HG02938 (cell line): ENCODE results near the gene MYO1H.
"Not testable (repeated sequence)": the region's sequence is repeated elsewhere in the genome, so short reads cannot be mapped to it uniquely, and the experiment has no call there.

ENCODE experiments used
- ATAC-seq: cut with Tn5 transposase; IDR thresholded peaks from one replicate; pipeline ENCODE4 v1.9.1; 2021; ENCODE audit warnings: mild to moderate bottlenecking, moderate library complexity; ENCODE audit not compliant: unreplicated experiment

The MYO1H gene

DNA sequence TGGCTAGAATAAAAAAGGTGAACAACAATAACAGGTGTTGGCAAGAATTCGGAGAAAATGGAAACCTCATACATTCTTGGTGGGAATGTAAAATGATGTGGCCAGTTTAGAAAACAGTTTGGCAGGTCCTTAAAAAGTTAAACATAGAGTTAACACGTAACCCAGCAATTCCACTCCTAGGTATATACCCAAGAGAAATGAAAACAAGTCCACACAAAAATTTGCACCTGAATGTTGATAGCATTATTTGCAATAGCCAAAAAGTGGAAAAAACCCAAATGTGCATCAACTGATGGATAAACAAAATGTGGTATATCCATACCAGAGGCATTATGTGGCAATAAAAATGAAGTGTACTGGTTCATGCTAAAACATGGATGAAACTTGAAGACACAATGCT is 2.3 kb upstream of the MYO1H start:
- no peak for ATAC-seq

DNA sequence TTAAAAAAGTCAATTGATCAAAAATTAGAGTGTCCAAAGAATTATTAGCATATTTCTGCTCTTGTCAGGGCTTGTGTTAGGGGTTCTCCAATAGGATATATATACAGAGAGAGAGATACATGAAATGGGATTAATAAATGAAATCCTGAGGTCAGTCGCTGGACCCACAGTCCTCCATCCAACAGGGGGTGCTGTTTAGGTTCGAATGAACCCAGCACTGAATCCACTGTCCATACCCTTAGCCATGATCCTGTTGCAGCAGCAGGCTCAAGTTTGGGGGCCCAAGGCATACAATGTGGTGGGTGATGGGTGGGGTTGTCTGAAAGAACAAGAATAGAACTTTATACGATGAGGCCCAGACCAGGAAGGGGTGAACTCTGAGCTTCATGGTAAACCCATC is 780 bp upstream of the MYO1H start:
- ATAC-seq, result no peak

DNA sequence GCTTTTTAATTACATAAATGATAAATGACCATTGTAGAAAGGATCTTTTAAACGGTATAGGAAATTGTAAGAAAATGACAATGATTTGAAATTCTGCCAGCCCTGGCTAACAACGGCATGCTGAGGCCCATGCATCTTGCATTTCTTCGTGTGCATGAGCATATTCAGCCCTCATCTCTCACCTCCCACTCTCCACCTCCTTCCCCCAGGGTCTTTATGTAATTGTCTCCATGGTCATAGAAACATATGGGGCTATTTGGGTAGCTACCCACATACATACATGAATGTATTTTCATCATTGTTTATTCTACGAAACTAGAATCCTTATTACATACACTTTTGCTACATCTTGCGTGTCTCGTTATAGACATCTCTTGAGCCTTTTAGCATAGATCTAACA is 4.5 kb downstream of the MYO1H start:
- ATAC-seq, result no peak

DNA sequence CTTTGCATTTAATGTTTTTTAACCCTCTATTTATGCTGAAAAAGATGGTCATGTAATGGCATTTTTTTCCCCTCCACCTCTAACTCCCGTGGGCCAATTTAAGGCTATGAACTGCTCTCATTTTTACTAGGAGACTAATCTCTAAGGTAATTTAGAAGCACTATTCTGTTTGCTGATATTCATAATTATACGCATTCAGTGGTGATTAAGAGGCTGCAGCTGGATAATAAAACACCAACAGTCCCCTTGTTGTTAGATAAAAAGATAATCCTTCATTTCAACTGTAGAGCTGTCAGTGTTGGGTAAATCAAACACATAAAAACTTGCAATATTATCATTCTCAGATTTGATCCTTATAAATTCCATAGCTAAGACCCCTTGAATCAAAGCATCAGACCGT is 8.9 kb downstream of the MYO1H start:
- ATAC-seq, result no peak

DNA sequence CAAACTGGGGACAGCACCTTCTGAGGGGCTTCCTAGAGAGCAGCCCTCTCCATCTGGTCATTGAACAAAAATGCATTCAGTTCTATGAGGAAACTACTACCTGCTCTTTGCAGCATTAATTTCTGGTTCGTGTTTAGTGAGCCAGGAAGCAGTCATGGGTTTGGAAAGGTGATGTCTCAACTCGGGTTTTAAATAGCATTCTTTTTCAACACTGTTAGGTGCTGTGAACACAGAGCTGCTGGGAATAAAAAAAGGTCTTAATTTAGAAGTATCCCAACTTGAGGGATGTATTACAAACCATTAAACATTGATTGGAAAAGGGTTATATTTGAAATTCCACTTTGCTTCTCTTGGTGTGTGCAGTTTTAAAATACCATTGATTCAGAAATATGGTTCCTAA is 9.3 kb downstream of the MYO1H start:
- ATAC-seq, result no peak

DNA sequence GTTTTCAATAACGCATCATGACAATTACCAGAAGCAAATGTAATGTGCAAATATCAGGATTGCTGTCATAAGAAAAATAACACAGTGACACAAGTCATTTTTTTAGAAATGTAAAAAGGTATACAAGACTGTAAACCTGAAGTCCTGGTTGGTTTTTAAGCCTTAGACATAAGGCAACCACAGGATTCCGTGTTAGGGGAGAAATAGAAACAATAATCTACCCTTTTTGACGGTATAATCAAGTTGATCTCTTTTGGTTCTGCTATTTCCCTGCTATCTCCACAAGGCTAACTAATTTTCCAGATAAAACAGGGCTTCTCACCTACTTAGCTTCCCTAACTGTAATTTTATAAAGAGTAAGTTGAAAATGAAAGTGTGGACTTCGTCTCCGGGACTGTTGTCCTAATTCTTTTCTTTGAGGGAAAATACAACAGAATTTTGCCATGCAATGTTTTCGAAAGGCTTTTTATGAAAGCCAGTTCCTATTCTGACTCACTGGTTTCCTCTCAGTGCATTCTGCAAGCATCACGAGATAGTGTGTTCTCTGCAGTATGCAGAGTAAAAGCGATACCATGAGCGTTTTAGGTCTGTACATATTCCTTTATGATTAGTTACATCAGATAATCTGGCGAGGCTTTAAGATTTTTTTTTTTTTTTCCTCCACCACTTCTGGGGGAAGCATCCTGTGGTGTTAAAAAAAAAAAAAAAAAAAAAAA is 10.6 kb downstream of the MYO1H start:
- no peak for ATAC-seq

DNA sequence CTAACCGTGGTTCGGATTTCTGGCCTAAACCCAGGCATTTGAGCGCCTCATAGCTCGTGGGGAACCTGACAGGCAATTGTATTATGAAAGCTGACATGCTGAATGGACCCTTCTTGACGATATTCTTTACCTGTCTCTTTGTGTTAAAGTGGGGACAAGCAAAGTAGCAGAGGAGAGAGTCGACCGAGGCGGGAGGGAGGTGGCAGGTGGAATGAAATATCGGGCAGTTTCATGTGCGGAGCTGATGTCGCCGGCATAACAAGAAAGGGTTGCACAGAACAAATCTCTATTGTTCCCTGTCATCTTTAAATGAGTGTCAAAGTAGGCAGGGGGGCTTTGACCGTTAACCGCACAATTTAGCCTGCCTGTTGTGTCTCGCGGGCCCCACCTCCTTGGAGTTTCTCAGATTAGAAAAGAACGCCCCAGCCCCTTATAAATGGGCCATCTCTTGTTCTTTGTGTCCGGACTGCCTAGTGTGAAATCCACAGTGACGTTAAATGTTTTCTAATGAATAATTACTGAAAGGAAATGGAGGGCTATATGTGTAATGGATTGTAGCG is 11.5 kb downstream of the MYO1H start:
- ATAC-seq, result no peak

DNA sequence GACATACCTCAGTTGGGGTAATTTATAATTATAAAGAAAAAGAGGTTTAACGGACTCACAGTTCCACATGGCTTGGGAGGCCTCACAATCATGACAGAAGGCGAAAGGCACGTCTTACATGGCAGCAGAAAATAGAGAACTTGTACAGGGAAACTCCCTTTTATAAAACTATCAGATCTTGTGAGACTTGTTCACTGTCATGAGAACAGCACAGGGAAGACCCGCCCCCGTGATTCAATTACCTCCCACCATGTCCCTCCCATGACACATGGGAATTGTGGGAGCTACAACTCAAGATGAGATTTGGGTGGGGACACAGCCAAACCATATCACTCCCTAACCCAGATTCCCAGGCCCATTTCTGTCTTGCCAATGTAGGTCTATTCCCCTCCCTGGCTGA is 22.1 kb downstream of the MYO1H start:
- ATAC-seq, result no peak

DNA sequence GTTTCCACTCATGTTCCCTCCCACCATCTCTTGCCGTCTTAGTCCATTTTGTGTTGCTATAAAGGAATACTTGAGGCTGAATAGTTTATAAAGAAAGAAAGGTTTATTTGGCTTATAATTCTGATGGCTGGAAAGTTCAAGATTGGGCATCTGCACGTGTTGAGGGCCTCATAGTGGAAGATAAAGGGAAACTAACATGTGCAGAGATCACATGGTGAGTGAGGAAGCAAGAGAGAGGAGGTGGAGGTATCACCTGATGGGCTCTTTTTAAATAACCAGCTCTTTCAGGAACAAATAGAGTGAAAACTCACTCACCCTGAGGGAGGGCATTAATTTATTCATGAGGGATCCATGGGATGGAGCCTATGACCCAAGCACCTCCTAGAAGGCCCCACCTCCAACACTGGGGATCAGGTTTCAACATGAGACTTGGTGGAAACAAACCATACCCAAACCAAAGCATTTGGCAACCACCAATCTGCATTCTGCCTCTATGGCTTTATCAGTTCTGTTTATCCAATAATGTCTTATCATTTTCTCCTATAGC is 29.5 kb downstream of the MYO1H start:
- ATAC-seq, result no peak

DNA sequence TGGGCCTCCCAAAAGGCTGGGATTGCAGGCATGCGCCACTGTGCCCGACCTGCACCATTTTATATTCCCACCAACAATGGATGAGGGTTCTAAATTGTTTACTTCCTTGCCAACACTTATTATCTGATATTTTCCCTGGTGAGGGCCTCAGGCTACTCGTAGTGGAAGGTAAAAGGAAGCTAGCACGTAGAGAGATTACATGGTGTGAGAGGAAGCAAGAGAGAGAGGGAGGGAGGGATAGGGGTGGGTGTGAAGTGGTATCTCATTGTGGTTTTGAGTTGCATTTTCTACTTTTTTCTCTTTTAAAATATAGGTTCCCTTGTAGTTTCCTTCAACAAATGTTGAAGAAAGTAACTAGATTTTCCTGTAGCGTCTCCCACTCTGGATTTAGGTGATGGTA is 30.9 kb downstream of the MYO1H start:
- ATAC-seq, result no peak

DNA sequence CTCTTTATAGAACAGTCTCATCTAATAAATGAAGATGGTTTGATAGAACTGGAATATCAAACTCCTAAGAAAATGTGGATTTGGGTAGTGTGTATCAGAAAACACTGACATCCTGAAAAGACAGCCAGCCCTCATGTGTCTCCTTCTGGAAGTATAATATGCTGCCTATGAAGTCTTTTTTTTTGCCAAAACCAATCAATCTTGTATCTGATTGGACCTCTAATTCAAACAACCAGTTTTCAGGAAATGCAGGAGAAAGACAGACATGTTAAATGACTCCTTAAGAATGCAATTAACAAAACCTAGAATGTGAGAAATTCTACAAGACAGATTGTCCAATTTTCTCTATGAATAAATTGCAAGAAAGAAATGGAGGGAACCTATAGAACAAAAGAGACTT is 34.3 kb downstream of the MYO1H start:
- no peak for ATAC-seq

DNA sequence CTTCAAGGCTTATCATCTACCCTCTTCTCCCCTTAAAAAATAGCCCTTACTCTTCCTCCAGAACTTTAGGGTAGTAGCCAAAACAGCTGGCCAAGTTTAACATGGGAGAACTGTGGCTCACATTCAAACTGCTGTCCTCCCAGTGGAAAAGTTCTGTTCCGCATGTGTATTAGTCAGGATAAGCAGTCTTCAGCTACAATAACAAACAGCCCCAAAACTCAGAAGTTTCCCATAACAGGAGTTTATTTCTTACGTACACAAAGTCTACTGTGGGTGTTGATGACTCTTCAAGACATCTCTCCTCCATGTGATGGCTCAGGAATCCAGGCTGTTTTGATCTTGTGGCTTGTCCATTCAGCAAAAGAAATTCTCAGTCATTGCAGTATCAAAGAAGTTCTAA is 35.5 kb downstream of the MYO1H start:
- no peak for ATAC-seq

DNA sequence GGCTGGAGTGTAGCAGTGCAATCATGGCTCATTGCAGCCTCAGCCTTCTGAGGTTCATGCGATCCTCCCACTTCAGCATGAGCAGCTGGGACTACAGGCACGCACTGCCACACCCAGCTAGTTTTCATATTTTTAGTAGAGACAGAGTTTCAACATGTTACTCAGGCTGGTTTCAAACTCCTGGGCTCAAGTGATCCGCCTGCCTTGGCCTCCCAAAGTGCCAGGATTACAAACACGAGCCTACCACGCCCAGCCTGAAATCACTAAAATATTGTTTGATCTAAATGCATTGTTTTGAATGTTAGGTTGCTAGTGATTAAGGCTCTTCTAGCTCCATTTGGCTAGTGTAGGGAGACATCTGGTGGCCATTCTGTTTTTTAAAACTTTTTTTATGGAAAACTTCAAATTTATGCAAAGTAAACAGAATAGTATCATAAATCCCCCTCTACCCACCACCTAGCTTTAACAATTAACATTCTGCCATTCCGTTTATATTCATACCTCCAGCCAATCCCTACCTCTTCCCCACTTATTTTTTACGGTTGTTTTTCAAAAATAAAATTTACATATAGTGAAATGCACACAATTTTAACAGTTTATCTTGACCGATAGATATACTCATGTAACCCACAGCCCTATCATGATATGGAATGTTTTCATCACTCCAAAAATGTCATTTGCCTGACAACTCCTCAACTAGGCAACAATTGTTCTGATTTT is 37.8 kb downstream of the MYO1H start:
- no peak for ATAC-seq

DNA sequence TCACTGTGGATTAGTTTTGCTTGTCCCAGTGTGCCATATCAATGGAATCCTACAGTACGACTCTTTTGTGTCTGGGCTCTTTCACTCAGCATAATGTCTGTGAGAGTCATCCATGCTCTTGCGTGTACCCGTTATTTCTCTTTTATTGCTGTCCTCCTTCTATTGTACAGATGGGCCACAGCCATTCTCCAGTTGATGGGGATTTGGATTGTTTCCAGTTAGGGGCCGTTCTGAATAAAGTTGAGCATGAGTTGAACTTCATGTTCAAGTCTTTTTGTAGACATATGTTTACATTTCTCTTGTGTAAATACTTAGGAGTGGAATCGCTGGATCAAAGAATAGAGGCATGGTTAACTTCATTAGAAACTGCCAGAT is 38.3 kb downstream of the MYO1H start:
- ATAC-seq, result no peak

DNA sequence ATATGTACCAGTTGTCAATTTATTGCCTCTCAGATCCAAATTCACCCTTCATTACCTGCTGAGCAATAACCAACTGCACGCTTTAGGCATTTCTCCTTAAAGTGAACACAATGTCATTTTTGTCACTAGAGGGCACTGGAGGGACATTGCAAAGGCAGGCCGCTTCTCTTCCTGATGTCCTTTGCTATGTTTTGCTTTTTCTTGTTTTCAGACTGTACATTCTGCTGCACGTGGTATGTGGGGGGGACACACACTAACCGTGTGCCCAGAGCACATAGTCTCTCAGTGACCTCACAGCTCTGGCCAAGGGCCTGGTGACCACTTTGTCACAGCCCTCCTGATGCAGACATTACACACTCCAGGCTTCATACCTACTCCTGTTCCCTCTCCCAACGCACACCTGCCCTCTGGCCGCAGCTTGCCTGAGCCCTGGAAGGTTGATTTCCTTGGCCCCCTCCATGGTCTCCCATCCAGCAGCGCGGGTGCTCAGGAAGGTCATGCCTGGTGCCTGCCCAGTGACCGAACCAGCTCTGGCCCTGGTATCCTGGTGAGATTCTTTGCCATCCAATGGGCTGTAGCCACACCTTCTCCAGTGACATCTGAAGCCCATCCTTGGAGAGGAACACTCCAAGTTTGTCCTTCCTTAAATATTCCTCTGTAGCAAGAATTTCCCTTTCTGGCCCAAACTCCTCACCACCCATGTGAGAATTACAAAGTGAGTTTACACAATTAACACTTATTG is 39.9 kb downstream of the MYO1H start:
- ATAC-seq, result no peak

DNA sequence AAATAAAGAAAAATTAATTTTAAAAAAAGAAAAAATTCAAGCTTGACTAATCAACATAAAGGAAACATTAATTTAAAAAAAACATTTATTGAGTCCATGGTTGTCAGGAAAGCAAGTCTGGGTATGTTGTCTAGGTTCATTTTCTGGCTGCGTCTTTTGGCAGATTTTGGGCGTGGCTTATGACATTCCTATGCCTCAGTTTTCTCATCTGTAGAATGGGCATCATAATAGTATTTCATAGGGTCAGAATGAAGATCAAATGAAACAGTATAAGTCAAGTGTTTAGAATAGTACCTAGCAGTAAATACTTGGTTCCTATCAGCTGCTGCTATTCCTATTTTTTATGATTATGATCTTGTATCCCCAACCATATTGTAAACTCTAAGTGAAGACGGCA is 40.5 kb downstream of the MYO1H start:
- no peak for ATAC-seq

DNA sequence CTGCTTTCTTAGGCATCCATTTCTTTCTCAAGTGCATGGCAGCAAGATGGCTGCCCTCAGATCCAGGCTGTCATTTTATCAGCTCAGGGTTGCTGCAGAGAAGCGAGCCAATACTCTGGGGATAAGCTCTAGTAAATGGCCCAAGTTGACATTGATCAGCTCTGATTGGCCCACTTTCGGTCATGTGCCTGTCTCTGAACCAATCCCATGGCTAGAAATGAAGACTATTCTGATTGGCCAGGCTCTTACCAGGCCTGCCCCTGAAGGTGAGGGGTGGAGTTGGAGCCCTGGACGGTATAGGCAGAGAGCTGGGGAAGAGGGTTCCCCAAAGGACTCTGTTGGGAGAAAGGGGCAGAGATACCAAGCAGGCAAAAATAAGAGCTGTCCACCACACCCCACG is 41.4 kb downstream of the MYO1H start:
- ATAC-seq, result no peak

DNA sequence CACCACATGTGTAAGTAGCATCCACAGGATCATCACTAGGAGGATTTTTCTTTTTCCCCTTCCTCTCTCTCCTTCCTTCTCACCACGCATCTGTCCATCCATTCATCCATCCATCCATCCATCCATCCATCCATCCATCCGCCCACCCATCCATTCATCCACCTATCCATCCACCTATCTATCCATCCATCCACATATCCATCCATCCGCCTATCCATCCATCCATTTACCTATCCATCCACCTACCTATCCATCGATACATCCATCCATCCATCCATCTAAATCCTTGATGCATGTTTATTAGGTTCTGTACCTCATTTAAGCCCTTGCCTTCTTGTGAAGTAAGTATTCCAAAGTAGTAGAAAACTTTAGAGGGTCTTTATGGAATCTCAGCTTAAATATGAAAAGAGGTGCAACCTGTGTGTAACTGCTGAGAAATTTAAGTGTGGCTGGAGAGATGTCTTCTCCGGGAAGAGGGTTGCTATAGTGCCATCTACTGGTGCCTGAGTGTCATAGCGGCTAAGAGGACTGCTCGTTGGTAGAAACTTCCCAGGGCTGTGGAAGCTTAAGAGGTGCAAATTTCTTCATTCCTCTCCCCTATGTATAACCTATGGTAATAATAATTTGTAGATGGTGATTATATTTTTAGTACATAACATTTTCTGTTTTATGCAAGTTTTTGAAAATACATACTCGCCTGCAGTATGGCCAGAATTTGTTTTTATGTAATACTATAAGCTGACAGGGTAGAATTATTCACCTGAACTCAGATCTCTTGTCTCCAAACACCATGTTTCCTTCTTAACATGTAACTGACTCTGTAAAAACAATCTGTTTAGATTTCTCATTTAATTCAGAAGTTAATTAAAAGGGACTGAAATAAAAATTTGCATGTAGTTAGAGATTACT is 46.0 kb downstream of the MYO1H start:
- no peak for ATAC-seq

DNA sequence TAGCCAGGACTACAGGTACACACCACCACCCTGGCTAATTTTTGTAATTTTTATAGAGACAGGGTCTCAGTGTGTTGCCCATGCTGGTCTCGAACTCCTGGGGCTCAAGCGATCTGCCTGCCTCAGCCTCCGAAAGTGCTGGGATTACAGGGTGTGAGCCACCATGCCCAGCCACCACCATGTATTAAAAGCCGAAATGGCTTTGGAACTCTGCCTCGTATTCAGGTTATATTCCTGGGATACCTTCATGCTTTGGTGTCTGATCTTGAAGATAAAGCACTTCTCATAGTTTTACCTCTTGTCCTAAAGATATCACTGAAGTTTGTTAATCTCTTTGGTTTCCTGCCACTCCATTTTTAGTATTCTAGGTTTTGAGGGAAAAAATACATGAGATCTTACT is 47.2 kb downstream of the MYO1H start:
- ATAC-seq, result no peak

DNA sequence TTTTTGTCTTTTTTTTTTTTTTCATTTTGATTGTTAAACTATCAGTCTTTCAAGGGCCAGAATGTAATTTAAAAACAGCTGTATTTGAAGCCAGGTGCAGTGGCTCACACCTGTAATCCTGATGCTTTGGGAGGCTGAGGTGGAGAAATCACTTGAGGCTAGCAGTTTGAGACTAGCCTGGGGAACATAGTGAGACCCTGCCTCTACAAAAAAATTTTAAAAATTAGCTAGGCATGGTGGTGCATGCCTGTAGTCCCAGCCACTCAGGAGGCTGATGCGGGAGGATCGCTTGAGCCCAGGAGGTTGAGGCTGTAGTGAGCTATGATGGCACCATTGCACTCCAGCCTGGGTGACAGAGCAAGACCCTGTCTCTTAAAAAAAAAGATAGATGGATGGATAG is 57.1 kb downstream of the MYO1H start:
- ATAC-seq, result not testable (repeated sequence)

DNA sequence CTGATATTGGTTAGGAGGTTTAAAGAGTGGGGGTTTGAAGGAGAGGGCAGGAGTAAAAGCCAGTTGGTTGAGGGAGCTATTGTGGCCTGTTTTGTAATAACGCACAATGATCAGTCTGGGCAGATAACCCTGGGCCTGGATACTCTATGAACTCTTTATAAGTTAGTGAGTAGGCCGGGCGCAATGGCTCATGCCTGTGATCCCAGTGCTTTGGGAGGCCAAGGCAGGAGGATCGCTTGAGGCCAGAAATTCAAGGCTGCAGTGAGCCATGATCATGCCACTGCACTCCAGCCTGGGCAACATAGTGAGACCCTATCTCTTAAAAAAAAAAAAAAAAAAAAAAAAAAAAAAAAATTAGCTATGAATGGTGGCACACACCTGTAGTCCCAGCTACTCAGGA is 58.4 kb downstream of the MYO1H start:
- ATAC-seq, result not testable (repeated sequence)
